HG02642 (cell line): ENCODE measurements around the gene WDFY2.

ENCODE experiments used
- ATAC-seq: cut with Tn5 transposase; IDR thresholded peaks from one replicate; pipeline ENCODE4 v1.9.1; 2021; ENCODE audit warnings: mild to moderate bottlenecking; ENCODE audit not compliant: unreplicated experiment, poor library complexity

The WDFY2 gene

GRCh38 chr13:51763486-51763885 lies 179.2 kb downstream of the WDFY2 start:
- ATAC-seq: no peak

GRCh38 chr13:51764184-51765141 lies 180.2 kb downstream of the WDFY2 start:
- ATAC-seq: peak; percentile 87

GRCh38 chr13:51765142-51765515 lies 180.9 kb downstream of the WDFY2 start:
- ATAC-seq: no peak

GRCh38 chr13:51767100-51767499 lies 182.8 kb downstream of the WDFY2 start:
- no peak for ATAC-seq

- ATAC-seq: no peak
Observed at GRCh38 chr13:51768378-51768921, 184.2 kb downstream of the WDFY2 start.

- ATAC-seq: no peak
Observed at GRCh38 chr13:51768976-51769375, 184.7 kb downstream of the WDFY2 start.

- no peak for ATAC-seq
Observed at GRCh38 chr13:51769455-51770127, 185.3 kb downstream of the WDFY2 start.

- no peak for ATAC-seq
Observed at GRCh38 chr13:51770160-51770559, 185.9 kb downstream of the WDFY2 start.

- ATAC-seq: no peak
Observed at GRCh38 chr13:51770681-51771417, 186.6 kb downstream of the WDFY2 start.

- ATAC-seq: no peak
Observed at GRCh38 chr13:51771418-51772104, 187.3 kb downstream of the WDFY2 start.

- ATAC-seq: no peak
Observed at GRCh38 chr13:51772105-51772455, 187.8 kb downstream of the WDFY2 start.

- ATAC-seq: no peak
Observed at GRCh38 chr13:51772781-51773180, 188.5 kb downstream of the WDFY2 start.

GRCh38 chr13:51773515-51773914 lies 189.3 kb downstream of the WDFY2 start:
- no peak for ATAC-seq

- no peak for ATAC-seq
Observed at GRCh38 chr13:51776179-51776578, 191.9 kb downstream of the WDFY2 start.

- ATAC-seq: no peak
Observed at GRCh38 chr13:51777921-51778320, 193.7 kb downstream of the WDFY2 start.

GRCh38 chr13:51778392-51778791 lies 194.1 kb downstream of the WDFY2 start:
- ATAC-seq: no peak

- no peak for ATAC-seq
Observed at GRCh38 chr13:51780099-51780498, 195.8 kb downstream of the WDFY2 start.

- peak; percentile 53 for ATAC-seq
Observed at GRCh38 chr13:51781246-51782022, 197.2 kb downstream of the WDFY2 start.

- ATAC-seq: no peak
Observed at GRCh38 chr13:51782026-51782710, 197.9 kb downstream of the WDFY2 start.
